MM.1S (cell line): Measurements from ENCODE around the gene OR52I2.

Source experiments
- DNase-seq: peaks from one replicate; pipeline ENCODE4 v3.0.0-alpha.2; 2015
- H2AFZ ChIP-seq: fragments of 300-600 bp; sonication (generic); 2 replicates; pipeline ENCODE4 v1.6.0; 2016; ENCODE audit warnings: antibody characterized with exemption, low read length
- H3F3A ChIP-seq: fragments of 300-600 bp; sonication (generic); 2 replicates; pipeline ENCODE4 v1.6.1; 2016; ENCODE audit warnings: mild to moderate bottlenecking, antibody characterized with exemption, low read length, moderate library complexity, mixed read lengths; ENCODE audit not compliant: insufficient read depth
- H3K27ac ChIP-seq: fragments of 300-600 bp; sonication (generic); 2 replicates; pipeline ENCODE4 v1.5.1; 2016; ENCODE audit warnings: mild to moderate bottlenecking, low read length
- H3K27me3 ChIP-seq: fragments of 300-600 bp; sonication (generic); replicated peaks from 2 replicates; pipeline ENCODE4 v1.6.0; 2016; ENCODE audit warnings: low read length; ENCODE audit not compliant: insufficient read depth
- H3K36me3 ChIP-seq: fragments of 300-600 bp; sonication (generic); replicated peaks from 2 replicates; pipeline ENCODE4 v1.6.1; 2016; ENCODE audit warnings: mild to moderate bottlenecking, low read length, mixed read lengths; ENCODE audit not compliant: insufficient read depth
- H3K4me1 ChIP-seq: fragments of 300-600 bp; sonication (generic); 2 replicates; pipeline ENCODE4 v1.6.1; 2016; ENCODE audit warnings: low read length, mixed read lengths
- H3K4me2 ChIP-seq: fragments of 300-600 bp; sonication (generic); 2 replicates; pipeline ENCODE4 v1.6.0; 2016; ENCODE audit warnings: low read depth, low read length
- H3K4me3 ChIP-seq: fragments of 300-600 bp; sonication (generic); 2 replicates; pipeline ENCODE4 v1.5.1; 2016; ENCODE audit warnings: low read length, mixed read lengths
- H3K79me2 ChIP-seq: fragments of 300-600 bp; sonication (generic); 2 replicates; pipeline ENCODE4 v1.6.1; 2016; ENCODE audit warnings: mixed run types, low read length, mixed read lengths
- H3K9ac ChIP-seq: fragments of 300-600 bp; sonication (generic); 2 replicates; pipeline ENCODE4 v1.6.1; 2016; ENCODE audit warnings: low read length, mixed read lengths
- H3K9me2 ChIP-seq: fragments of 300-600 bp; sonication (generic); replicated peaks from 2 replicates; pipeline ENCODE4 v1.6.1; 2016; ENCODE audit warnings: mild to moderate bottlenecking, low read length, mixed read lengths; ENCODE audit not compliant: insufficient read depth
- H3K9me3 ChIP-seq: fragments of 300-600 bp; sonication (generic); replicated peaks from 2 replicates; pipeline ENCODE4 v1.6.1; 2016; ENCODE audit warnings: mild to moderate bottlenecking, low read length, mixed read lengths; ENCODE audit not compliant: insufficient read depth
- H4K20me1 ChIP-seq: fragments of 300-600 bp; sonication (generic); 2 replicates; pipeline ENCODE4 v1.6.1; 2016; ENCODE audit warnings: mild to moderate bottlenecking, low read length, moderate library complexity, mixed read lengths; ENCODE audit not compliant: insufficient read depth
- EZH2 ChIP-seq: fragments of 300-600 bp; sonication (generic); optimal IDR thresholded peaks from 2 replicates; pipeline ENCODE3; 2017; ENCODE audit warnings: low read depth, mild to moderate bottlenecking, antibody characterized with exemption, low read length, mixed read lengths
- EZH2phosphoT487 ChIP-seq: fragments of 300-600 bp; sonication (generic); IDR thresholded peaks from 2 replicates; pipeline ENCODE4 v1.6.1; 2018; ENCODE audit warnings: antibody characterized with exemption, low read length
- TF ChIP-seq, protein P1 (sequence below): fragments of 300-600 bp; sonication (generic); IDR thresholded peaks from 2 replicates; pipeline ENCODE4 v1.5.1; 2016; ENCODE audit warnings: antibody characterized with exemption, low read length, mixed read lengths

The OR52I2 gene

DNA sequence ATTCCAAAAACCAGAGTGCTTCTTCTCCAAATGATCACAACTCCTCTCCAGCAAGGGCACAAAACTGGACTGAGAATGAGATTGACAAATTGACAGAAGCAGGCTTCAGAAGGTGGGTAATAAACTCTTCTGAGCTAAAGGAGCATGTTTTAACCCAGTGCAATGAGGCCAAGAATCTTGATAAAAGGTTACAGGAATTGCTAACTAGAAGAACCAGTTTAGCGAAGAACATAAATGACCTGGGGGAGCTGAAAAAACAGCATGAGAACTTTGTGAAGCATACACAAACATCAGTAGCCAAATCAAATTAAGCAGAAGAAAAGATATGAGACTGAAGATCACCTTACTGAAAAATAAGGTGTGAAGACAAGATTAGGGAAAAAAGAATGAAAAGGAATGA, 21.1 kb upstream of the OR52I2 start:
- H3K27me3 ChIP-seq, result no peaks in the 10 kb centered on the region
- no peak overlapping the region for H2AFZ ChIP-seq
- no peaks in the 10 kb centered on the region for H3K9me2 ChIP-seq
- H4K20me1 ChIP-seq, result no peaks in the 10 kb centered on the region
- H3K79me2 ChIP-seq, result no peaks in the 10 kb centered on the region
- no peak overlapping the region for H3K4me3 ChIP-seq
- no peaks in the 10 kb centered on the region for H3K36me3 ChIP-seq
- no peaks in the 10 kb centered on the region for H3K9me3 ChIP-seq
- TF ChIP-seq, protein P1, sequence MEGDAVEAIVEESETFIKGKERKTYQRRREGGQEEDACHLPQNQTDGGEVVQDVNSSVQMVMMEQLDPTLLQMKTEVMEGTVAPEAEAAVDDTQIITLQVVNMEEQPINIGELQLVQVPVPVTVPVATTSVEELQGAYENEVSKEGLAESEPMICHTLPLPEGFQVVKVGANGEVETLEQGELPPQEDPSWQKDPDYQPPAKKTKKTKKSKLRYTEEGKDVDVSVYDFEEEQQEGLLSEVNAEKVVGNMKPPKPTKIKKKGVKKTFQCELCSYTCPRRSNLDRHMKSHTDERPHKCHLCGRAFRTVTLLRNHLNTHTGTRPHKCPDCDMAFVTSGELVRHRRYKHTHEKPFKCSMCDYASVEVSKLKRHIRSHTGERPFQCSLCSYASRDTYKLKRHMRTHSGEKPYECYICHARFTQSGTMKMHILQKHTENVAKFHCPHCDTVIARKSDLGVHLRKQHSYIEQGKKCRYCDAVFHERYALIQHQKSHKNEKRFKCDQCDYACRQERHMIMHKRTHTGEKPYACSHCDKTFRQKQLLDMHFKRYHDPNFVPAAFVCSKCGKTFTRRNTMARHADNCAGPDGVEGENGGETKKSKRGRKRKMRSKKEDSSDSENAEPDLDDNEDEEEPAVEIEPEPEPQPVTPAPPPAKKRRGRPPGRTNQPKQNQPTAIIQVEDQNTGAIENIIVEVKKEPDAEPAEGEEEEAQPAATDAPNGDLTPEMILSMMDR, result no peak
- TF ChIP-seq EZH2, result no peak
- DNase-seq, result no peak
- H3F3A ChIP-seq, result no peaks in the 10 kb centered on the region
- no peak overlapping the region for H3K9ac ChIP-seq
- no peaks in the 10 kb centered on the region for H3K4me1 ChIP-seq
- no peak overlapping the region for H3K27ac ChIP-seq
- no peak overlapping the region for H3K4me2 ChIP-seq

DNA sequence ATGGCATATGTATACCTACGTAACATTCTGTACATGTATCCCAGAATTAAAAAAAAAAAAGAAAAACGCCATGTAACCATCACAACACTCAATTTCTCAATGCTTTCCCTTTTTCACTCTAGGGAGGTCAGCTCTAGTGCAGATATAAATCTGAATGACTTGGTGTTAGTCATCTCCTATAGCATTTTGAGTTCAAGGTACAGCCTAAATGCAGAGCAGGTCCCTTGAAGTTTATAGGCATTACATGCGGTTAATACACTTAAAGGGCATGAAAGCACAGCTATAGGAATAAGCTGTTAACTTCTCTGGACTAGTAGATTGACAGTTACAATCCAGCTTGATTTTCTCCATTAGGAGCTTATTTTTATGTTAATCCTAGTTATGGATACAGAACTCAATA, 16.2 kb upstream of the OR52I2 start:
- Histone ChIP-seq H2AFZ (no peak overlapping the region), H3F3A (no peaks in the 10 kb centered on the region), H3K4me3 (no peak overlapping the region), H3K27ac (no peak overlapping the region), H3K79me2 (no peaks in the 10 kb centered on the region), H3K9me3 (no peaks in the 10 kb centered on the region), H3K9ac (no peak overlapping the region), H3K27me3 (no peaks in the 10 kb centered on the region), H3K9me2 (no peaks in the 10 kb centered on the region), H3K4me1 (no peaks in the 10 kb centered on the region), H3K4me2 (no peak overlapping the region), H4K20me1 (no peaks in the 10 kb centered on the region), H3K36me3 (no peaks in the 10 kb centered on the region)
- TF ChIP-seq EZH2 (no peak), EZH2phosphoT487 (no peak)
- TF ChIP-seq, protein P1, result no peak
- DNase-seq, result no peak

DNA sequence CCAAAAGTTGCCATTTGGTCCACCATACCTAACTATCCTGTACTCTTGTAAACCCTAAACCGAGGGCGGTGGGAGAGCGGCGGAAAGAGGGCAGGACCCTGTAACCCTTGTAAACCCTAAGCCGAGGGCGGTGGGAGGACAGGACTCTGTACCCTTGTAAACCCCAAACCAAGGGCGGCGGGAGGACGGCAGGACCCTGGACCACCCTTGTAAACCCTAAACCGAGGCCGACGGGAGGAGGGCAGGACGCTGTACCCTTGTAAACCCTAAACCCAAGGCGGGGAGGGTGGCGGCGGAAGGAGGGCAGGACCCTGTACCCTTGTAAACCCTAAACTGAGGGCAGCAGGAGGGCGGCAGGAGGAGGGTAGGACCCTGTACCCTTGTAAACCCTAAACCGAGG, 12.5 kb upstream of the OR52I2 start:
- Histone ChIP-seq H2AFZ (no peak overlapping the region), H3K27ac (no peak overlapping the region), H3K4me1 (no peaks in the 10 kb centered on the region), H3K9me2 (no peaks in the 10 kb centered on the region), H3K36me3 (no peaks in the 10 kb centered on the region), H3K79me2 (no peaks in the 10 kb centered on the region), H3K4me2 (no peak overlapping the region), H3K27me3 (no peaks in the 10 kb centered on the region), H3K9ac (no peak overlapping the region), H4K20me1 (no peaks in the 10 kb centered on the region), H3K4me3 (no peak overlapping the region), H3K9me3 (no peaks in the 10 kb centered on the region), H3F3A (no peaks in the 10 kb centered on the region)
- no peak for DNase-seq
- TF ChIP-seq EZH2phosphoT487 (no peak), EZH2 (no peak)
- TF ChIP-seq, protein P1, result no peak

DNA sequence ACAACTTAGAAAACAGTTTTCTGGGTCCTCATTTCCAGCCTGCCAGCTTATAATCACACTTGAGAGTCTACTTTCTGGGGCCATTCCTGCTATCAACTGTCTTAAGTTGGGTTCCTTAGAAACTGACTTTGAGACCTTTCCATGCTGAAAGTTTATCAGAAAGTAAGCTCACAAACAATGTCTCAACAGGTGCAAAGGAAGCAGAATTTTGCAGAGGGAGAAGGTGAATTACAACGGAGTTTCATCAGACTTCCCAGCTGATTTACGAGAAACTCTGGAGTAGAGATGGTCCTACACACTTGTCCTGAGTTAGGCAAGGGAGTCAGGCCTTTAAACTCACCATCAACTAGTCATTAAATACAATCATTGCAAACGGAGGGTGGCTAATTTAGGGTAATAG, 4.7 kb upstream of the OR52I2 start:
- Histone ChIP-seq H2AFZ (no peak overlapping the region), H4K20me1 (no peaks in the 10 kb centered on the region), H3K4me3 (no peak overlapping the region), H3K27ac (no peak overlapping the region), H3K4me1 (no peaks in the 10 kb centered on the region), H3K79me2 (no peaks in the 10 kb centered on the region), H3K36me3 (no peaks in the 10 kb centered on the region), H3K9ac (no peak overlapping the region), H3K9me2 (no peaks in the 10 kb centered on the region), H3F3A (no peaks in the 10 kb centered on the region), H3K4me2 (no peak overlapping the region), H3K9me3 (no peaks in the 10 kb centered on the region), H3K27me3 (no peaks in the 10 kb centered on the region)
- no peak for DNase-seq
- TF ChIP-seq EZH2, result no peak
- TF ChIP-seq, protein P1, result no peak
- TF ChIP-seq EZH2phosphoT487, result no peak
